GM13976 (cell line): ENCODE measurements around the gene SLC9A9.

Experiments used
- DNase-seq: peaks from one replicate; pipeline ENCODE4 v3.0.0; 2012; ENCODE audit warnings: low spot score
- CTCF ChIP-seq: IDR thresholded peaks from 2 replicates; pipeline ENCODE4 v1.5.1; 2012; ENCODE audit warnings: borderline replicate concordance, mild to moderate bottlenecking; ENCODE audit not compliant: insufficient read depth; ENCODE audit errors: extremely low read depth, missing control alignments, control extremely low read depth
- in situ Hi-C: fragments of 300-500 bp; cut with MboI; formaldehyde crosslinking; loops from one replicate; pipeline ENCODE4 v1.12.0; 2022; ENCODE audit warnings: low sequenced_read_pairs, mixed read lengths, inconsistent platforms; ENCODE audit not compliant: unreplicated experiment

The SLC9A9 gene

GRCh38 chr3:143771258-143771657, 77.0 kb downstream of the SLC9A9 start:
- in situ Hi-C loops = no loop called here
- DNase-seq = no peak
- TF ChIP-seq CTCF = no peak

- no peak for DNase-seq
- in situ Hi-C loops = no loop called here
- no peak for TF ChIP-seq CTCF
Observed at GRCh38 chr3:143770391-143770790, 77.9 kb downstream of the SLC9A9 start.

- in situ Hi-C loops = no loop called here
- TF ChIP-seq CTCF = no peak
Observed at GRCh38 chr3:143769616-143770015, 78.7 kb downstream of the SLC9A9 start.

GRCh38 chr3:143764840-143765239, 83.4 kb downstream of the SLC9A9 start:
- no peak for DNase-seq
- in situ Hi-C loops = no loop called here
- TF ChIP-seq CTCF = no peak

More at GRCh38 chr3:143769616-143770015, 78.7 kb downstream of the SLC9A9 start:
- no peak for DNase-seq

- in situ Hi-C loops = no loop called here
- no peak for TF ChIP-seq CTCF
- no peak for DNase-seq
Observed at GRCh38 chr3:143763564-143764162, 84.6 kb downstream of the SLC9A9 start.

GRCh38 chr3:143757691-143758090, 90.6 kb downstream of the SLC9A9 start:
- no peak for DNase-seq
- in situ Hi-C loops = no loop called here
- TF ChIP-seq CTCF = no peak
